Adrenal gland (tissue), 12 donors: ENCODE data around the gene PLXNA4. TPM values are rescaled to one million over a fixed set of nuclear protein-coding genes. Genes with fewer than 3 reads are reported as not detected.

Experiments
- DNase-seq, 7 donors: peaks; one replicate each; pipeline ENCODE4 v3.0.0-alpha.2; 2019 to 2020
- H3K27ac ChIP-seq, 5 donors: fragments of 200-600 bp; sonication (generic) in 4 of 5; 1 replicate in 3 of 5; 2 replicates in 2 of 5; pipeline versions ENCODE4 v1.5.1 to v1.8.0; 2016 to 2020; ENCODE audit warnings: mild to moderate bottlenecking in 1 of 5
- H3K27me3 ChIP-seq: fragments of 200-600 bp; 2 replicates; pipeline ENCODE4 v1.8.0; 2021
- H3K36me3 ChIP-seq, 2 donors: fragments of 200-600 bp; replicated peaks in 1 of 2; 1 replicate in 1 of 2; 2 replicates in 1 of 2; pipeline versions ENCODE4 v1.5.1 to v1.8.0; 2018 to 2022
- H3K4me1 ChIP-seq, 2 donors: fragments of 200-600 bp; replicated peaks in 1 of 2; 1 replicate in 1 of 2; 2 replicates in 1 of 2; pipeline versions ENCODE4 v1.5.1 to v1.8.0; 2018 to 2021
- H3K4me3 ChIP-seq, 4 donors: fragments of 200-600 bp; sonication (generic) in 3 of 4; one replicate each; pipeline ENCODE4 v1.5.1; 2016 to 2018
- H3K9me3 ChIP-seq, 3 donors: fragments of 200-600 bp; sonication (generic) in 1 of 3; replicated peaks in 1 of 3; 1 replicate in 2 of 3; 2 replicates in 1 of 3; pipeline versions ENCODE4 v1.5.1 to v1.8.0; 2016 to 2021
- POLR2A ChIP-seq, 2 donors: fragments of 450-650 bp; IDR thresholded peaks; one replicate each; pipeline ENCODE4 v1.6.1; 2017; ENCODE audit warnings: antibody characterized with exemption in 2 of 2, mild to moderate bottlenecking in 2 of 2, moderate library complexity in 1 of 2
- WGBS, 4 donors: extraction: QIAGEN DNeasy Blood & Tissue Kit in 2 of 4; methylation state at CpG; one replicate each; pipeline versions ENCODE4 v1.1.5 to v1.1.7; 2013 to 2017; 5-methylcytosine and 5-hydroxymethylcytosine counted together
- intact Hi-C, 2 donors: fragments of 100-400 bp; cut with DNase I; formaldehyde crosslinking; loops; one replicate each; pipeline versions ENCODE4 v1.14.1 to v1.15.0; 2022 to 2023
- polyA plus RNA-seq, 3 donors: library from polyadenylated mRNA; stranded (reverse); fragments of 200-250 nt in 2 of 3; fragments of 350-450 nt in 1 of 3; fragmentation: Illumina TruSeq in 1 of 3; extraction: RNeasy Lipid Tissue Mini Kit (QIAGEN cat#74804) in 1 of 3; gene quantifications; one replicate each; pipeline ENCODE4 v1.2.3, GENCODE V29; 2013 to 2014
- total RNA-seq, 9 donors: library from RNA; depleted of rRNA in 4 of 9; stranded (reverse); fragments of >200 nt in 4 of 9; fragments of 120-200 nt in 1 of 9; fragmentation: NEBNext Ultra II Directional in 1 of 9; extraction: Animal tissue kit (Norgen Biotek cat#: 25700) in 1 of 9; gene quantifications; one replicate each; pipeline versions ENCODE4 v1.1.0 to v1.2.4, GENCODE V29; 2013 to 2023
- TF ChIP-seq, protein P1 (sequence below), 6 experiments: fragments of 450-650 bp in 4 of 6; fragments of 200-600 bp in 2 of 6; sonication (generic) in 1 of 6; IDR thresholded peaks; 1 replicate in 5 of 6; 2 replicates in 1 of 6; pipeline versions ENCODE4 v1.5.1 to v1.8.0; 2016 to 2021; ENCODE audit warnings: antibody characterized with exemption in 6 of 6, mild to moderate bottlenecking in 2 of 6, moderate library complexity in 1 of 6
- donor health status: healthy with polysubstance abuse.
- donor health status: Bipolar disorder and iron deficiency.
- donor health status: DM: yes; HTN: yes; CAD: no.
- donor health status: DM: no; HTN: no; CAD: no.
- donor health status: DM: no; HTN: no; CAD: no.
- donor health status: DM: yes; HTN: yes; CAD: no.

Gene PLXNA4
- total and polyA plus RNA-seq, 12 donors = 0.99 to 10.7 (median 3.6) TPM

DNA sequence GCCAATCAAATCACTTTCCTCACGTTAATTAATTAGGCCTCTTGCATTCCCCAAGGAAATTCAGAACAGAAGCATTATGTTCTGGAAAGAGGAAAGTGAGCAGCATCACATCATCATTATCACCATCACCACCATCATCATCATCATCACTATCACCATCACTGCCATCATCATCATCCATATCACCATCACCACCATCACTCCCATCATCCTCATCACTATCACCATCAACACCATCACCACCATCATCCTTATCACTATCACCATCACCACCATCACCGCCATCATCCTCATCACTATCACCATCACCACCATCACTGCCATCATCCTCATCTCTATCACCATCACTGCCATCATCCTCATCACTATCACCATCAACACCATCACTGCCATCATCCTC lies 31.4 kb upstream of the PLXNA4 start:
- TF ChIP-seq, protein P1, sequence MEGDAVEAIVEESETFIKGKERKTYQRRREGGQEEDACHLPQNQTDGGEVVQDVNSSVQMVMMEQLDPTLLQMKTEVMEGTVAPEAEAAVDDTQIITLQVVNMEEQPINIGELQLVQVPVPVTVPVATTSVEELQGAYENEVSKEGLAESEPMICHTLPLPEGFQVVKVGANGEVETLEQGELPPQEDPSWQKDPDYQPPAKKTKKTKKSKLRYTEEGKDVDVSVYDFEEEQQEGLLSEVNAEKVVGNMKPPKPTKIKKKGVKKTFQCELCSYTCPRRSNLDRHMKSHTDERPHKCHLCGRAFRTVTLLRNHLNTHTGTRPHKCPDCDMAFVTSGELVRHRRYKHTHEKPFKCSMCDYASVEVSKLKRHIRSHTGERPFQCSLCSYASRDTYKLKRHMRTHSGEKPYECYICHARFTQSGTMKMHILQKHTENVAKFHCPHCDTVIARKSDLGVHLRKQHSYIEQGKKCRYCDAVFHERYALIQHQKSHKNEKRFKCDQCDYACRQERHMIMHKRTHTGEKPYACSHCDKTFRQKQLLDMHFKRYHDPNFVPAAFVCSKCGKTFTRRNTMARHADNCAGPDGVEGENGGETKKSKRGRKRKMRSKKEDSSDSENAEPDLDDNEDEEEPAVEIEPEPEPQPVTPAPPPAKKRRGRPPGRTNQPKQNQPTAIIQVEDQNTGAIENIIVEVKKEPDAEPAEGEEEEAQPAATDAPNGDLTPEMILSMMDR (IDR thresholded peaks at IDR 0.05) = no peak
- TF ChIP-seq POLR2A (IDR thresholded peaks at IDR 0.05) = no peak
- intact Hi-C loops = no loop called here
- no peaks in the 10 kb centered on the region for H3K27me3 ChIP-seq
- DNase-seq = no peak
- no peaks in the 10 kb centered on the region for H3K36me3 ChIP-seq
- no peak overlapping the region for H3K27ac ChIP-seq
- 68 to 85% (median 76%) methylated on average over 2 of the region's 2 CpGs for WGBS, 4 donors
- no peak overlapping the region for H3K4me3 ChIP-seq
- no peaks in the 10 kb centered on the region for H3K4me1 ChIP-seq
- H3K9me3 ChIP-seq = no peaks in the 10 kb centered on the region

- no peak for DNase-seq
- WGBS, 4 donors = 76 to 86% (median 81%) methylated on average over 4 of the region's 4 CpGs
- H3K9me3 ChIP-seq = peaks cover 0 to 6% (median 0%) of the 10 kb centered on the region in 3 donors
Measured at GRCh38 chr7:132604121-132604520, 27.9 kb upstream of the PLXNA4 start.

DNA sequence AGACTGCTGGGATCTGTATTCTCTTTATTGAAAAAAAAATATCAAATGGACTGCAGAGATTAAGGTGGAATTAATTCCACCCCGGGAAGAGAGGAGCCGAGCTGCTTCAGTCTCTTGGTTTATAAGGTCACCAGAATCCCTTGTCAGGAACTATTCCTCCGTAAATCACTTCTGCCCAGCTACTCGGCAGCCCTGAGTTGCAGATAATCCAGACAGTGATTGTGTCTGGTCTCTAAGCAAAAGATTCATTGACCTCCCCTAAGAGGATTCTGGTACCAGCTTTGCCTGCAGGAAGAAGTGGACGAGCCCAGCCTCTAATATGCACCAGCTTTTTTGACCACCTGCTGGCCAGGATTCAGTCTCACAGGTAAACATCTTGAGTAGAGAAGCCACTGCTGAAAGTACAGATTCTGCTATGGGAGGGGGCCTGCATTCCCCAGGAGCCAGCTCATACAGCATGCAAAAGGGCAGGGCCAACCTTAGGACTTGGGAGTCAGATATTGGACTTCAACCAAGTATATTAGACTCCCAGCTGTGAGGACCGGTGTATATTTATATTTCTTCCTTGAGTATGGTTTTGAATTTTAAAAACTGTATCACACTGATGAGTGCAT lies 27.1 kb upstream of the PLXNA4 start:
- no peak for DNase-seq
- no peaks in the 10 kb centered on the region for H3K4me1 ChIP-seq
- H3K36me3 ChIP-seq = no peaks in the 10 kb centered on the region
- H3K27me3 ChIP-seq = no peaks in the 10 kb centered on the region
- TF ChIP-seq POLR2A (IDR thresholded peaks at IDR 0.05) = no peak
- TF ChIP-seq, protein P1 (IDR thresholded peaks at IDR 0.05) = no peak
- WGBS, 4 donors = 40 to 55% (median 47%) methylated on average over 5 to 6 of the region's 6 CpGs
- H3K4me3 ChIP-seq = no peak overlapping the region
- no peak overlapping the region for H3K27ac ChIP-seq
- peaks cover 0 to 6% (median 0%) of the 10 kb centered on the region in 3 donors for H3K9me3 ChIP-seq
- intact Hi-C loops = no loop called here

More at GRCh38 chr7:132604121-132604520, 27.9 kb upstream of the PLXNA4 start:
- Histone ChIP-seq H3K4me3 (no peak overlapping the region), H3K27ac (no peak overlapping the region), H3K4me1 (no peaks in the 10 kb centered on the region), H3K27me3 (no peaks in the 10 kb centered on the region), H3K36me3 (no peaks in the 10 kb centered on the region)
- no peak for TF ChIP-seq POLR2A (IDR thresholded peaks at IDR 0.05)
- TF ChIP-seq, protein P1 (IDR thresholded peaks at IDR 0.05) = no peak
- intact Hi-C loops = no loop called here

GRCh38 chr7:132601783-132602182 lies 25.5 kb upstream of the PLXNA4 start:
- 65 to 86% (median 69%) methylated on average over 1 of the region's 1 CpG for WGBS, 4 donors
- Histone ChIP-seq H3K4me3 (no peak overlapping the region), H3K4me1 (no peaks in the 10 kb centered on the region), H3K27ac (no peak overlapping the region), H3K9me3 (peaks cover 0 to 6% (median 0%) of the 10 kb centered on the region in 3 donors), H3K36me3 (no peaks in the 10 kb centered on the region), H3K27me3 (no peaks in the 10 kb centered on the region)
- no peak for TF ChIP-seq POLR2A (IDR thresholded peaks at IDR 0.05)
- TF ChIP-seq, protein P1 (IDR thresholded peaks at IDR 0.05) = no peak
- no peak for DNase-seq
- intact Hi-C loops = no loop called here
